Adrenal gland (tissue), 12 donors: ENCODE results near the gene FAM240A. TPM values are rescaled to one million over a fixed set of nuclear protein-coding genes. Genes with fewer than 3 reads are reported as not detected.
A peak's percentile ranks its signal among the peaks of the same experiment; 100 is the strongest.

Experiments used
- DNase-seq, 7 donors: peaks; one replicate each; pipeline ENCODE4 v3.0.0-alpha.2; 2019 to 2020
- H3K27ac ChIP-seq, 5 donors: fragments of 200-600 bp; sonication (generic) in 4 of 5; 1 replicate in 3 of 5; 2 replicates in 2 of 5; pipeline versions ENCODE4 v1.5.1 to v1.8.0; 2016 to 2020; ENCODE audit warnings: mild to moderate bottlenecking in 1 of 5
- H3K27me3 ChIP-seq: fragments of 200-600 bp; 2 replicates; pipeline ENCODE4 v1.8.0; 2021
- H3K36me3 ChIP-seq, 2 donors: fragments of 200-600 bp; replicated peaks in 1 of 2; 1 replicate in 1 of 2; 2 replicates in 1 of 2; pipeline versions ENCODE4 v1.5.1 to v1.8.0; 2018 to 2022
- H3K4me1 ChIP-seq, 2 donors: fragments of 200-600 bp; replicated peaks in 1 of 2; 1 replicate in 1 of 2; 2 replicates in 1 of 2; pipeline versions ENCODE4 v1.5.1 to v1.8.0; 2018 to 2021
- H3K4me3 ChIP-seq, 4 donors: fragments of 200-600 bp; sonication (generic) in 3 of 4; one replicate each; pipeline ENCODE4 v1.5.1; 2016 to 2018
- H3K9me3 ChIP-seq, 3 donors: fragments of 200-600 bp; sonication (generic) in 1 of 3; replicated peaks in 1 of 3; 1 replicate in 2 of 3; 2 replicates in 1 of 3; pipeline versions ENCODE4 v1.5.1 to v1.8.0; 2016 to 2021
- POLR2A ChIP-seq, 2 donors: fragments of 450-650 bp; IDR thresholded peaks; one replicate each; pipeline ENCODE4 v1.6.1; 2017; ENCODE audit warnings: antibody characterized with exemption in 2 of 2, mild to moderate bottlenecking in 2 of 2, moderate library complexity in 1 of 2
- WGBS, 4 donors: extraction: QIAGEN DNeasy Blood & Tissue Kit in 2 of 4; methylation state at CpG; one replicate each; pipeline versions ENCODE4 v1.1.5 to v1.1.7; 2013 to 2017; 5-methylcytosine and 5-hydroxymethylcytosine counted together
- intact Hi-C, 2 donors: fragments of 100-400 bp; cut with DNase I; formaldehyde crosslinking; loops; one replicate each; pipeline versions ENCODE4 v1.14.1 to v1.15.0; 2022 to 2023
- polyA plus RNA-seq, 3 donors: library from polyadenylated mRNA; stranded (reverse); fragments of 200-250 nt in 2 of 3; fragments of 350-450 nt in 1 of 3; fragmentation: Illumina TruSeq in 1 of 3; extraction: RNeasy Lipid Tissue Mini Kit (QIAGEN cat#74804) in 1 of 3; gene quantifications; one replicate each; pipeline ENCODE4 v1.2.3, GENCODE V29; 2013 to 2014
- small RNA-seq, 2 donors: library from RNA; depleted of rRNA; stranded (forward); fragments of <200 nt; gene quantifications; one replicate each; pipeline ENCODE3, GENCODE V24; 2016
- total RNA-seq, 9 donors: library from RNA; depleted of rRNA in 4 of 9; stranded (reverse); fragments of >200 nt in 4 of 9; fragments of 120-200 nt in 1 of 9; fragmentation: NEBNext Ultra II Directional in 1 of 9; extraction: Animal tissue kit (Norgen Biotek cat#: 25700) in 1 of 9; gene quantifications; one replicate each; pipeline versions ENCODE4 v1.1.0 to v1.2.4, GENCODE V29; 2013 to 2023
- TF ChIP-seq, protein P1 (sequence below), 6 experiments: fragments of 450-650 bp in 4 of 6; fragments of 200-600 bp in 2 of 6; sonication (generic) in 1 of 6; IDR thresholded peaks; 1 replicate in 5 of 6; 2 replicates in 1 of 6; pipeline versions ENCODE4 v1.5.1 to v1.8.0; 2016 to 2021; ENCODE audit warnings: antibody characterized with exemption in 6 of 6, mild to moderate bottlenecking in 2 of 6, moderate library complexity in 1 of 6
- donor health status: healthy with polysubstance abuse.
- donor health status: Bipolar disorder and iron deficiency.
- donor health status: DM: yes; HTN: yes; CAD: no.
- donor health status: DM: no; HTN: no; CAD: no.
- donor health status: DM: no; HTN: no; CAD: no.
- donor health status: DM: yes; HTN: yes; CAD: no.

The FAM240A gene
- total and polyA plus RNA-seq, 12 donors = 0.25 TPM; not detected in 11

GRCh38 chr3:46673151-46674030 is 61.1 kb downstream of the FAM240A start:
- Histone ChIP-seq H3K27ac (no peak overlapping the region), H3K36me3 (no peaks in the 10 kb centered on the region), H3K4me3 (no peak overlapping the region), H3K4me1 (no peaks in the 10 kb centered on the region), H3K9me3 (no peaks in the 10 kb centered on the region), H3K27me3 (no peaks in the 10 kb centered on the region)
- DNase-seq = peak in 4 of 7 donors; percentile 0 to 10 (median 8)
- 88 to 96% (median 92%) methylated on average over 9 to 10 of the region's 10 CpGs for WGBS, 4 donors
- intact Hi-C loops = no loop called here
- no peak for TF ChIP-seq POLR2A (IDR thresholded peaks at IDR 0.05)
- TF ChIP-seq, protein P1, sequence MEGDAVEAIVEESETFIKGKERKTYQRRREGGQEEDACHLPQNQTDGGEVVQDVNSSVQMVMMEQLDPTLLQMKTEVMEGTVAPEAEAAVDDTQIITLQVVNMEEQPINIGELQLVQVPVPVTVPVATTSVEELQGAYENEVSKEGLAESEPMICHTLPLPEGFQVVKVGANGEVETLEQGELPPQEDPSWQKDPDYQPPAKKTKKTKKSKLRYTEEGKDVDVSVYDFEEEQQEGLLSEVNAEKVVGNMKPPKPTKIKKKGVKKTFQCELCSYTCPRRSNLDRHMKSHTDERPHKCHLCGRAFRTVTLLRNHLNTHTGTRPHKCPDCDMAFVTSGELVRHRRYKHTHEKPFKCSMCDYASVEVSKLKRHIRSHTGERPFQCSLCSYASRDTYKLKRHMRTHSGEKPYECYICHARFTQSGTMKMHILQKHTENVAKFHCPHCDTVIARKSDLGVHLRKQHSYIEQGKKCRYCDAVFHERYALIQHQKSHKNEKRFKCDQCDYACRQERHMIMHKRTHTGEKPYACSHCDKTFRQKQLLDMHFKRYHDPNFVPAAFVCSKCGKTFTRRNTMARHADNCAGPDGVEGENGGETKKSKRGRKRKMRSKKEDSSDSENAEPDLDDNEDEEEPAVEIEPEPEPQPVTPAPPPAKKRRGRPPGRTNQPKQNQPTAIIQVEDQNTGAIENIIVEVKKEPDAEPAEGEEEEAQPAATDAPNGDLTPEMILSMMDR (IDR thresholded peaks at IDR 0.05) = no peak

GRCh38 chr3:46674031-46674845 is 61.9 kb downstream of the FAM240A start:
- Histone ChIP-seq H3K36me3 (no peaks in the 10 kb centered on the region), H3K4me1 (no peaks in the 10 kb centered on the region), H3K27ac (no peak overlapping the region), H3K9me3 (no peaks in the 10 kb centered on the region), H3K27me3 (no peaks in the 10 kb centered on the region), H3K4me3 (no peak overlapping the region)
- WGBS, 4 donors = 93 to 98% (median 95%) methylated on average over 9 to 12 of the region's 12 CpGs
- peak in 1 of 7 donors; percentile 0 for DNase-seq
- intact Hi-C loops = no loop called here
- TF ChIP-seq POLR2A (IDR thresholded peaks at IDR 0.05) = no peak
- TF ChIP-seq, protein P1 (IDR thresholded peaks at IDR 0.05) = no peak

GRCh38 chr3:46675426-46675825 is 63.1 kb downstream of the FAM240A start:
- no peaks in the 10 kb centered on the region for H3K36me3 ChIP-seq
- no peaks in the 10 kb centered on the region for H3K9me3 ChIP-seq
- no peak overlapping the region for H3K4me3 ChIP-seq
- TF ChIP-seq, protein P1 (IDR thresholded peaks at IDR 0.05) = no peak
- no peak for TF ChIP-seq POLR2A (IDR thresholded peaks at IDR 0.05)
- H3K27me3 ChIP-seq = no peaks in the 10 kb centered on the region
- intact Hi-C loops = no loop called here
- no peak for DNase-seq
- H3K27ac ChIP-seq = no peak overlapping the region
- WGBS, 4 donors = 89 to 96% (median 92%) methylated on average over 3 to 6 of the region's 6 CpGs
- no peaks in the 10 kb centered on the region for H3K4me1 ChIP-seq

Small RNA genes within 50 kb of the gene (small RNA-seq; reads per million reads assigned to genes)
- 0 reads per million in 2 donors for gene RF00591

Other genes with a start within 250 kb of the FAM240A start
- gene CCR5, start 241.6 kb upstream of the FAM240A start, total RNA-seq = 1 to 10 TPM in 3 of 9 donors, under 1 TPM in 6; 0.06 to 3.7 (median 0.54) TPM
- gene CCR5, start 241.6 kb upstream of the FAM240A start, polyA plus RNA-seq = 1 to 10 TPM in 2 of 3 donors, under 1 TPM in 1; 0.91 to 2.5 (median 1.6) TPM
- 1 to 10 TPM in 8 of 9 donors, under 1 TPM in 1; 0.60 to 2.5 (median 1.9) TPM for gene CCRL2, start 205.3 kb upstream of the FAM240A start, total RNA-seq
- 1 to 10 TPM; 1.1 to 6.8 (median 1.8) TPM for gene CCRL2, start 205.3 kb upstream of the FAM240A start, polyA plus RNA-seq
- gene LTF, start 147.6 kb upstream of the FAM240A start, total RNA-seq = 1 to 10 TPM in 6 of 9 donors, under 1 TPM in 3; 0.50 to 3.7 (median 1.8) TPM
- gene LTF, start 147.6 kb upstream of the FAM240A start, polyA plus RNA-seq = 1 to 10 TPM in 1 of 3 donors, under 1 TPM in 2; 0.55 to 1.4 (median 0.94) TPM
- gene RTP3, start 114.5 kb upstream of the FAM240A start, total RNA-seq = not detected
- gene RTP3, start 114.5 kb upstream of the FAM240A start, polyA plus RNA-seq = not detected
- 1 to 10 TPM in 6 of 9 donors, under 1 TPM in 2, not detected in 1; 0.09 to 4.7 (median 2.5) TPM for gene LRRC2, start 46.2 kb upstream of the FAM240A start, total RNA-seq
- 1 to 10 TPM in 1 of 3 donors, under 1 TPM in 2; 0.27 to 1.2 (median 0.32) TPM for gene LRRC2, start 46.2 kb upstream of the FAM240A start, polyA plus RNA-seq
- 10 to 100 TPM in 4 of 9 donors, 1 to 10 TPM in 5; 2.6 to 15.6 (median 9.9) TPM for gene ALS2CL, start 81.2 kb downstream of the FAM240A start, total RNA-seq
- gene ALS2CL, start 81.2 kb downstream of the FAM240A start, polyA plus RNA-seq = 10 to 100 TPM in 2 of 3 donors, 1 to 10 TPM in 1; 1.5 to 48.3 (median 36.8) TPM
- gene TMIE, start 88.9 kb downstream of the FAM240A start, total RNA-seq = 1 to 10 TPM in 6 of 9 donors, under 1 TPM in 3; 0.30 to 2.6 (median 1.2) TPM
- gene TMIE, start 88.9 kb downstream of the FAM240A start, polyA plus RNA-seq = 10 to 100 TPM in 1 of 3 donors, 1 to 10 TPM in 2; 4.1 to 21.4 (median 5.4) TPM
- gene PRSS50, start 105.3 kb downstream of the FAM240A start, total RNA-seq = under 1 TPM in 5 of 9 donors, not detected in 4; 0.07 to 0.30 (median 0.14) TPM
- gene PRSS50, start 105.3 kb downstream of the FAM240A start, polyA plus RNA-seq = 1 to 10 TPM in 1 of 3 donors, under 1 TPM in 2; 0.20 to 1.9 (median 0.61) TPM